ENCODE data around the gene GTF3C4.

The GTF3C4 gene

GRCh38 chr9:132670457-132671391, at the start of gene GTF3C4:
Gene GTF3C4 (plus strand): TSS chr9:132670464. CDS start chr9:132670599, 135 bp downstream.
- DNase-seq: no peak

GRCh38 chr9:132622159-132622558, 48.1 kb upstream of the GTF3C4 start:
- no peak for DNase-seq

- no peak for DNase-seq
Measured at GRCh38 chr9:132626285-132626684, 44.0 kb upstream of the GTF3C4 start.

- DNase-seq: no peak
Measured at GRCh38 chr9:132627106-132627505, 43.2 kb upstream of the GTF3C4 start.

- DNase-seq: no peak
Measured at GRCh38 chr9:132627594-132627993, 42.7 kb upstream of the GTF3C4 start.

GRCh38 chr9:132628746-132629145, 41.5 kb upstream of the GTF3C4 start:
- DNase-seq: no peak

- DNase-seq: no peak
Measured at GRCh38 chr9:132630116-132630515, 40.1 kb upstream of the GTF3C4 start.

- DNase-seq: no peak
Measured at GRCh38 chr9:132630811-132631210, 39.5 kb upstream of the GTF3C4 start.

GRCh38 chr9:132631280-132631679, 39.0 kb upstream of the GTF3C4 start:
- no peak for DNase-seq

GRCh38 chr9:132631685-132632084, 38.6 kb upstream of the GTF3C4 start:
- no peak for DNase-seq

- DNase-seq: no peak
Measured at GRCh38 chr9:132632413-132633129, 37.7 kb upstream of the GTF3C4 start.

- DNase-seq: no peak
Measured at GRCh38 chr9:132634327-132634726, 35.9 kb upstream of the GTF3C4 start.

GRCh38 chr9:132637351-132637750, 32.9 kb upstream of the GTF3C4 start:
- DNase-seq: no peak

- no peak for DNase-seq
Measured at GRCh38 chr9:132637801-132638200, 32.5 kb upstream of the GTF3C4 start.

- DNase-seq: no peak
Measured at GRCh38 chr9:132638240-132638639, 32.0 kb upstream of the GTF3C4 start.

GRCh38 chr9:132639322-132639721, 30.9 kb upstream of the GTF3C4 start:
- DNase-seq: no peak

- no peak for DNase-seq
Measured at GRCh38 chr9:132641216-132641615, 29.0 kb upstream of the GTF3C4 start.

- no peak for DNase-seq
Measured at GRCh38 chr9:132644251-132644650, 26.0 kb upstream of the GTF3C4 start.

- no peak for DNase-seq
Measured at GRCh38 chr9:132645306-132645705, 25.0 kb upstream of the GTF3C4 start.

GRCh38 chr9:132645711-132646110, 24.6 kb upstream of the GTF3C4 start:
- DNase-seq: no peak

GRCh38 chr9:132646726-132647125, 23.5 kb upstream of the GTF3C4 start:
- no peak for DNase-seq

- DNase-seq: no peak
Measured at GRCh38 chr9:132647355-132647754, 22.9 kb upstream of the GTF3C4 start.

GRCh38 chr9:132647806-132648205, 22.5 kb upstream of the GTF3C4 start:
- no peak for DNase-seq

- DNase-seq: no peak
Measured at GRCh38 chr9:132648283-132648682, 22.0 kb upstream of the GTF3C4 start.

Data from bone marrow (tissue), 2 donors.